Vagina (tissue), 2 donors: ENCODE data around the gene AATK.

Experiments used
- CTCF ChIP-seq, 3 experiments: fragments of 450-650 bp in 2 of 3; fragments of 200-600 bp in 1 of 3; sonication (generic) in 1 of 3; IDR thresholded peaks; one replicate each; pipeline ENCODE4 v1.5.1; 2017 to 2019; ENCODE audit warnings: antibody characterized with exemption in 3 of 3, mild to moderate bottlenecking in 2 of 3, moderate library complexity in 2 of 3
- POLR2A ChIP-seq, 2 donors: fragments of 450-650 bp; IDR thresholded peaks; one replicate each; pipeline ENCODE4 v1.6.1; 2017; ENCODE audit warnings: antibody characterized with exemption in 2 of 2, mild to moderate bottlenecking in 2 of 2, moderate library complexity in 2 of 2

- TF ChIP-seq CTCF (IDR thresholded peaks at IDR 0.05) (no peak), POLR2A (IDR thresholded peaks at IDR 0.05) (no peak)
Observed at GRCh38 chr17:81150377-81151077, 15.5 kb downstream of the AATK start.
